Coronary artery (tissue), 2 donors: Measurements from ENCODE around the gene CEP192.

Experiments
- DNase-seq: peaks from one replicate; pipeline ENCODE4 v3.0.0-alpha.2; 2017; ENCODE audit warnings: low spot score
- H3K27ac ChIP-seq, 2 donors: fragments of 200-600 bp; sonication (generic); one replicate each; pipeline ENCODE4 v1.5.1; 2016 to 2019
- H3K4me3 ChIP-seq: fragments of 200-600 bp; sonication (generic); 2 replicates; pipeline ENCODE4 v1.5.1; 2016; ENCODE audit warnings: mild to moderate bottlenecking, moderate library complexity
- CTCF ChIP-seq: fragments of 200-600 bp; sonication (generic); IDR thresholded peaks from one replicate; pipeline ENCODE4 v1.5.1; 2019; ENCODE audit warnings: antibody characterized with exemption

CEP192 gene

GRCh38 chr18:12990967-12991820, at the start of gene CEP192:
TSS of gene CEP192 (plus strand) at chr18:12991362. CDS start at chr18:12999425, 8,063 bp downstream.
- no peak for TF ChIP-seq CTCF
- H3K4me3 ChIP-seq: peak within 1 kb of the TSS; percentile 93
- DNase-seq: peak; percentile 99

GRCh38 chr18:12943215-12943614, 47.9 kb upstream of the CEP192 start:
- no peak for DNase-seq
- no peak for TF ChIP-seq CTCF
- no peak overlapping the region for H3K27ac ChIP-seq

More at GRCh38 chr18:12990967-12991820, at the start of gene CEP192:
- H3K27ac ChIP-seq: peak within 1 kb of the TSS; percentile 82 to 93

GRCh38 chr18:12944709-12945108, 46.5 kb upstream of the CEP192 start:
- peak; percentile 83 for DNase-seq
- TF ChIP-seq CTCF: no peak
- H3K4me3 ChIP-seq: no peak overlapping the region
- peak overlapping the region; percentile 67 to 68 for H3K27ac ChIP-seq

More at GRCh38 chr18:12943215-12943614, 47.9 kb upstream of the CEP192 start:
- no peak overlapping the region for H3K4me3 ChIP-seq

- peak overlapping the region; percentile 81 for H3K4me3 ChIP-seq
- no peak for TF ChIP-seq CTCF
- peak overlapping the region; percentile 95 to 97 for H3K27ac ChIP-seq
- peak; percentile 83 for DNase-seq
These were observed 44.4 kb upstream of the CEP192 start for GRCh38 chr18:12946549-12947284.

- peak within 1 kb of the TSS; percentile 81 for H3K4me3 ChIP-seq
- peak; percentile 99 for DNase-seq
- TF ChIP-seq CTCF: no peak
- peak within 1 kb of the TSS; percentile 95 to 97 for H3K27ac ChIP-seq
These were observed 43.7 kb upstream of the CEP192 start, which contains the start of gene SEH1L for GRCh38 chr18:12947285-12948049. TSS of gene SEH1L (plus strand) at chr18:12948011. CDS start at chr18:12948122, 111 bp downstream.

GRCh38 chr18:12948050-12948804, 42.9 kb upstream of the CEP192 start:
- peak overlapping the region; percentile 80 to 97 for H3K27ac ChIP-seq
- H3K4me3 ChIP-seq: peak overlapping the region; percentile 81
- DNase-seq: peak; percentile 95
- no peak for TF ChIP-seq CTCF
